ENCODE results near the gene NRL.

The NRL gene

GRCh38 chr14:24080888-24081738, 33.6 kb downstream of the NRL start:
- peak; percentile 30 for DNase-seq

GRCh38 chr14:24080142-24080530, 34.6 kb downstream of the NRL start:
- no peak for DNase-seq

- no peak for DNase-seq
These were observed 35.1 kb downstream of the NRL start for GRCh38 chr14:24079491-24080141.

- no peak for DNase-seq
These were observed 36.6 kb downstream of the NRL start for GRCh38 chr14:24078146-24078545.

DNA sequence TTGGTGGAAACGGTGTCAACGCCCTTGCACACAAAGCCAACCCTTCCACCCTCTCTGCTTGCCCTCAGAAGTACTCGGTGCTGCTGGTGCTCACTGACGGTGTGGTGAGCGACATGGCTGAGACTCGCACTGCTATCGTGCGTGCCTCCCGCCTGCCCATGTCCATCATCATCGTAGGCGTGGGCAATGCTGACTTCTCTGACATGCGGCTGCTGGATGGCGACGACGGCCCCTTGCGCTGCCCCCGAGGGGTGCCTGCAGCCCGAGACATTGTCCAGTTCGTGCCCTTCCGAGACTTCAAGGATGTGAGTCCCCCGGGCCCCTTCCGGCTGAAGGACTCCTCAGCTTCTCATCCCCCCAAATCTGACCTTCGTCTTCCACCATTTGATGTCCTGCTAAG, 37.7 kb downstream of the NRL start:
- no peak for DNase-seq

DNA sequence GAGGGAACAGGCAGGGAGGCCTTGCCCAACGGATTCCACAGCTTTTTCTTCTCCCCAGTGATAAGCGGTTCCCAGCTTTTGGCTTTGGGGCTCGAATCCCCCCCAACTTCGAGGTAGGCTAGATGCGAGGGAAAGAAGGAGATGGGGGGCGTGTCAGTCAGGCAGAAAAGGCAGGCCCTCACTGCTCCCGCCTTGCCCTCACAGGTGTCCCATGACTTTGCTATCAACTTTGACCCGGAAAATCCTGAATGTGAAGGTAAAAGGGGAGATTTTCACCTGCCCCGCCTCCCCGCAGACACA, 38.5 kb downstream of the NRL start:
- no peak for DNase-seq

- no peak for DNase-seq
These were observed 39.1 kb downstream of the NRL start for GRCh38 chr14:24075485-24076301.

DNA sequence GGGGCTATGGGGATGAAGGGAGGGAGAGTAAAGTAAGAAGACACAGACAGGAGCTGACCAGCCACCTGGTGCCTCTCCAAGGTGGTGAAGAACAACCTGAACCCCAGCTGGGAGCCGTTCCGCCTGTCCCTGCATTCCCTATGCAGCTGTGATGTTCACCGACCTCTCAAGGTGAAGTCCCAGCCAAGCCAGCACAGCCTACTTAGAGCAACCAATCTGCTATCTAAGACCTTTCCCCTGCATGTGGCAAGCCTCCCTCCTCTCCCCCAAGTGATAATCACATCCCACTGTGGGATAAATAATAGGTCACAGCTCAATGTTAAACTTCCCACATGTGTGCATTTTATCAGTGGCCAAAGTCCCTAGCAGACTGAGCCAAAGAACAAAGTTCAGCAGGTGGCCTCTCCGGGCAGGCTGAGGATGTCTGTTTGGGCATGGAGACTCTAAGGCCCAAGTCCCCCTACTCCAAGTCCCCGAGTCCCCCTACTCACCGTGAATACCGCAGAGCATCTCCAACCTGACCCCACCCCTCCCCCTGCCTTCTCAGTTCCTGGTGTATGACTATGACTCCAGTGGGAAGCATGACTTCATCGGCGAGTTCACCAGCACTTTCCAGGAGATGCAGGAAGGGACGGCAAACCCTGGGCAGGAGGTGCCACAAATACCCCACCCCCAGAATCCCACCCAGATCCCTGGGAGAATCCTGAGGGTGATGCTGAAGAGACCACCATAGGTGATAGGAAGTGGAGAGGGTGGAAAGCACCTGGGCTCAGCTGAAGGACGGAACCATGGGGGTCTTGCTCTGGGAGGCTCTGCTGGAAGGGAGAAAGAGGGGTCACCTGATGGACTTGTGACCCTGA, 39.9 kb downstream of the NRL start:
- no peak for DNase-seq

DNA sequence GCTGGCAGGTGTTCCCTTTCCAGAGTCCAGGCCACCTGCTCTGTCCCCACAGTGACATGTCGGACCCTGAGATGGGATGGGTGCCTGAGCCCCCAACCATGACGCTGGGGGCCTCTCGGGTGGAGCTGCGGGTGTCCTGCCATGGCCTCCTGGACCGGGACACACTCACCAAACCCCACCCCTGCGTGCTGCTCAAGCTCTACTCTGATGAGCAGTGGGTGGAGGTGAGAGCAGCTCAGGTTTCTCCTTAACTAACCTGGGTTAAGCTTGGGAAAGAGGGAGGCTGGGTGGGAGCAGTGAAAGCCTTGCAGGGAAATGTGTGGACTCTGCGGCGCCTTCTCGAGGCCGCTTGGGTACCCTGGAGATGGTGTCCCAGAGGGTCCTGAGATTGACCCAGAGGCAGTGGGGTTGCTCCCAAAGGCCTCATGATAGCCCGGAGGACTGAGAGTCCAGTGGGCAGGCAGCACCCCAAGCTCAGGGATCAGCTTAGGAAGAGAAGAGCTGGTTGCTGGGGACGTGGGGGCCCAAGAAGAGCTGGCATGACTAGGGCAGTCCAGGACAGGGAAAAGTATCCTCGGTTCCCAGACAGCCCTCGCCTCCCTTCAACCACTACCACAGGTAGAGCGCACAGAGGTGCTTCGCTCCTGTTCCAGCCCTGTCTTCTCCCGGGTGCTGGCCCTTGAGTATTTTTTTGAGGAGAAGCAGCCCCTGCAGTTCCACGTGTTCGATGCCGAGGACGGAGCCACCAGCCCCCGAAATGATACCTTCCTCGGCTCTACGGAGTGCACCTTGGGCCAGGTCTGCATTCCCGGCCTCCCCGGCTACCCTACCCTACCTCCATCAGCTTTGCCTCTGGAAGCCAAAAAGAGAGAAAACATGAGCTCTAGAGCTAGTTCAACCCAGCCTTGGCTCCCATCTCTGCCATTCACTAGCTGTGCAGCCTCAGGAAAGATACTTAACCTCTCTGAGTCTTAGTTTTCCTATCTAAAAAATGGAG, 41.6 kb downstream of the NRL start:
- no peak for DNase-seq

GRCh38 chr14:24072436-24072835, 42.3 kb downstream of the NRL start:
- DNase-seq, result no peak

- no peak for DNase-seq
These were observed 42.8 kb downstream of the NRL start for GRCh38 chr14:24071836-24072430.

GRCh38 chr14:24071144-24071697, 43.5 kb downstream of the NRL start, which contains the start of gene CPNE6:
Gene CPNE6, plus strand, starts transcription at chr14:24071562. Its CDS starts 1,375 bp downstream, at chr14:24072937.
- no peak for DNase-seq

DNA sequence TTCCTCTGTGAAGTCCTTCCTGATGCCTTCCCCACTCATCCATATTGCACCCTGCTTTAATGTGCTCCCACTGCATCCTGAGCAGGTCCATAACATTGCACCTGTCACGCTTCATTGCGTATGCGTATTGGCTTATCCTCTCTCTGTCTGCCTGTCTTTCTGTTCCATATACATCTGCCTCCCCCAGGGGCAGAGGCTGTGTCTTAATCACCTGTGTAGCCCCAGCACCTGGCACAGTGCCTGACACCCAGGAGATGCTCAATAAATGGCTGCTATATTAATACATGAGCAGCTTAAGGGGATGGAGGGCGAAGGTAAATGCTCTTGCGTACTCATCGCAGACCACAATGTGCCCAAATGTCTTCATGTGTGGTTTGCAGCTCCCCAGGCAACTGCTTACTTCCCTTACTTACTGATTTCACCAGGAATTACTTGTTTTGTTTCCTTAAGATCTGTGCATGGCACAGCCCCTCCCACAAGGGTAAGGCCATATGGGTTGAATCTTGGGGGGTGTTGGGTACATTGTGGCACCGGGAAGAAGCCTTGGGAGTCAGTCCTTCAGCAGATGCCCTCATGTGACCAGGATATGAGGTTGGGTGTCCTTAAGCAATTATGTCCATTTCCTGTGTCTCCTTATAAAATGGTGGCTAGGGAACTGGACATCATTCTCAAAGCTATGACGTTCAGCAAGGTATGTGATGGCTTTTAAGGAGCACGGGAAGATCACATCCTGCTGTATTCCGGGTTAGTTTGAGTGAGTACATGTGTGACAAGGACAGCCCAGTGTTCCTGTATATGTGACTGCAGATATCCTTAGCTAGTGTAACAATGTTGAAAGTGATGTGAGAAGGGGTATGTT, 44.2 kb downstream of the NRL start:
- DNase-seq, result peak; percentile 62

GRCh38 chr14:24069411-24069735, 45.4 kb downstream of the NRL start:
- DNase-seq, result no peak

GRCh38 chr14:24068711-24069410, 45.9 kb downstream of the NRL start:
- DNase-seq, result no peak

DNA sequence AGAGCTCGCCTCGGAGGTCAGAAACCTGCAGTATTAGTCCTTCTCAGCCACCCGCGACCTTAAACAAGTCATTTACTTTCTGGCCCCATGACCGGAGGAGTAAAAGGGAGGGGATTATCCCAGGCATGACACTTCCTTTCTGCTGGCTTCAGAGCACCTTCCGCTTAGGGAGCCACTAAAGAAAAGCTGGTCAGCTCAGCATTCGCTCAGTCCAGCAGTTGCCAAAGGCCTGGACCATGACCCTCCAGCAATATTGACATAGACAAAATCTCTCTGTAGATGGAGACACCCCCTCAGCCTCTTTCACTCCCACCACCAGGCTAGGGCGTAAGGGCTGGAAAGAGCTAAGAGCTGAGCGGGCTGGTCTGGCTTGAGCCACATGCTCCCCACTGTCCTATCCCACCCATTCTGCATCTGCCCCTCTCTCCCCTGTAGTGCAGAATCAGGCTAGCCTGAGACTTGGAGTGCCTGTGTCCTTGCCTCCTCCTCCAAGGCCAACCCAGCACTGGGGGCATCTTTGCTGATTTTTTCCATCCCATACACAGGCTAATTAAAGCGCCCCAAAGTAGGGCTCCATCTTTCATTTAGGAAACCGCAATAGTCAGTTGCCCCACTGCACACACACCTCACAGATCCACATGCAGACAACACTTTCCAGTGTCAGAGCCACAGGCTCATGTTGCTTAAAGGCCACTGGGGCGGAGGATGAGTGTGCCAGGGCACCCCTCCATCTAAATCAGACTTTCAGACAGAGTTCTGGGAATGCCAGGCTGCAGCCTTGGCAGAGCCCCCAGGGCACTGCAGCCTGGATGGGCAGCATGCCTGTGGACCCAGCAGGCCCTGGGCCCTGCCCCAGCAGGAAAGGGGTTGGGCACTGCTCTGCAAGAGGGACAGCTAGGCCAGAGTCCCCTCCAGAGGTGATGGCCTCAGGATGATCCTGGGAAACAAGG, 47.3 kb downstream of the NRL start:
- no peak for DNase-seq

DNA sequence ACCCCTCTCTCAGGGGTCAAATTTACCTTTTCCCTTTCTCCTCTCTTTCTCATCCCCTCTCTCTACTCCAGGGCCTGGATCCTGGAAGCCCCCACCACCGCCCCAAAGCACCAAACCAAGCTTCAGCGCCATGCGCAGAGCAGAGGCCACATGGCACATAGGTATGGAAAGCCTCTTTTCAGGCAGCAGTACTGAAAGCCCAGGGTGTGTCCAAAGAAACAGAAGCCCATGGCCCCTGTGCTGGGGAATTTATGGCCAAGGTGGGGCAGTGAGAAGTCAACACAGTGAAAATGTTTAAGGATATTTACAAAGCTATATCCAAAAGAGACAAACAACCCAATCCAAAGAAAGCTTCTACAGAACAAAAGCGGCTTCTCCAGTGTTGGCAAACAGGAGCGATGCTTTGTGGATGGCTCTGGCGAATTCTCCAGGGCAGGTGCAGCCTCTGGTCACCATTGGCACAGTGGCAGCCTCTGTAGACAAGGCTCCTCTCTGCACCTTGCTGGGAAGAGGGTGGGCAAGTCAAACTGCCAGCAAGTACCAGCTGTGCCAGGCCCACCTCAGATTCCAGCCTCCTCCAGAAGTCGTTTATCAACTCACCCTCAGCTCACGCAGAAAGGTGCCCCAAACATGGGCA, 48.1 kb downstream of the NRL start:
- no peak for DNase-seq

Measured in NCI-H187 treated with DMSO at 0.1 percent for 48 hours (cell line).